Measurements from ENCODE around the gene SORCS3. TPM values are rescaled to one million over a fixed set of nuclear protein-coding genes. Genes with fewer than 3 reads are reported as not detected.

The SORCS3 gene
- polyA plus RNA-seq, 3 donors, result not detected

- no peak overlapping the region for H3K4me3 ChIP-seq (replicated peaks in 1 of 3; ENCODE audit: low read depth in 2 of 3, low read length in 3 of 3)
- Mint-ChIP-seq H3K36me3 (no peaks in the 10 kb centered on the region), H3K27ac (no peak overlapping the region), H3K9me3 (peaks cover 0 to 2% (median 0%) of the 10 kb centered on the region in 7 donors), H3K4me1 (no peaks in the 10 kb centered on the region), H3K27me3 (ENCODE audit: low read depth in 3 of 3) (no peaks in the 10 kb centered on the region), H3K4me3 (no peak overlapping the region)
- no peak overlapping the region for H3K27ac ChIP-seq (ENCODE audit: low read depth in 1 of 2, low read length in 2 of 2)
- TF ChIP-seq CTCF (IDR thresholded peaks at IDR 0.05), result no peak
- H3K9ac ChIP-seq (ENCODE audit: insufficient read depth, low read length, poor library complexity, severe bottlenecking), result no peak overlapping the region
- H4K20me1 ChIP-seq (ENCODE audit: insufficient read depth, low read length), result no peaks in the 10 kb centered on the region
- DNase-seq, result no peak
- no peaks in the 10 kb centered on the region for H3K36me3 ChIP-seq (replicated peaks in 1 of 2; ENCODE audit: control insufficient read depth in 1 of 2, insufficient read depth in 2 of 2, low read length in 2 of 2)
- H3K9me3 ChIP-seq (replicated peaks in 1 of 2; ENCODE audit: control insufficient read depth in 1 of 2, insufficient read depth in 1 of 2, low read length in 2 of 2), result no peaks in the 10 kb centered on the region
- H3K4me2 ChIP-seq (replicated peaks; ENCODE audit: extremely low read depth, low read length, poor library complexity, severe bottlenecking), result no peak overlapping the region
- H3K4me1 ChIP-seq (ENCODE audit: control insufficient read depth in 1 of 2, insufficient read depth in 2 of 2, low read length in 2 of 2), result no peaks in the 10 kb centered on the region
- H3K79me2 ChIP-seq (ENCODE audit: insufficient read depth, low read length), result no peaks in the 10 kb centered on the region
- no peaks in the 10 kb centered on the region for H3K27me3 ChIP-seq (ENCODE audit: control insufficient read depth in 2 of 2, insufficient read depth in 2 of 2, low read length in 2 of 2)
- H2AFZ ChIP-seq (ENCODE audit: insufficient read depth, low read depth, low read length, poor library complexity, severe bottlenecking), result no peak overlapping the region
- WGBS (ENCODE audit: insufficient coverage), result 86% methylated on average over 3 of the region's 4 CpGs
- intact Hi-C loops (cut with micrococcal nuclease), result no loop called here
Measured at GRCh38 chr10:105154736-105155135, 513.6 kb downstream of the SORCS3 start.

- Histone ChIP-seq H3K79me2 (ENCODE audit: insufficient read depth, low read length) (no peaks in the 10 kb centered on the region), H3K4me1 (ENCODE audit: control insufficient read depth in 1 of 2, insufficient read depth in 2 of 2, low read length in 2 of 2) (no peaks in the 10 kb centered on the region), H3K4me3 (replicated peaks in 1 of 3; ENCODE audit: low read depth in 2 of 3, low read length in 3 of 3) (no peak overlapping the region), H3K9ac (ENCODE audit: insufficient read depth, low read length, poor library complexity, severe bottlenecking) (no peak overlapping the region), H3K36me3 (replicated peaks in 1 of 2; ENCODE audit: control insufficient read depth in 1 of 2, insufficient read depth in 2 of 2, low read length in 2 of 2) (no peaks in the 10 kb centered on the region), H3K9me3 (replicated peaks in 1 of 2; ENCODE audit: control insufficient read depth in 1 of 2, insufficient read depth in 1 of 2, low read length in 2 of 2) (no peaks in the 10 kb centered on the region), H3K4me2 (replicated peaks; ENCODE audit: extremely low read depth, low read length, poor library complexity, severe bottlenecking) (no peak overlapping the region), H3K27me3 (ENCODE audit: control insufficient read depth in 2 of 2, insufficient read depth in 2 of 2, low read length in 2 of 2) (no peaks in the 10 kb centered on the region), H2AFZ (ENCODE audit: insufficient read depth, low read depth, low read length, poor library complexity, severe bottlenecking) (no peak overlapping the region), H3K27ac (ENCODE audit: low read depth in 1 of 2, low read length in 2 of 2) (no peak overlapping the region), H4K20me1 (ENCODE audit: insufficient read depth, low read length) (no peaks in the 10 kb centered on the region)
- H3K4me3 Mint-ChIP-seq, result no peak overlapping the region
- no peak overlapping the region for H3K27ac Mint-ChIP-seq
- WGBS (ENCODE audit: insufficient coverage), result no CpG with 5 or more reads among the region's 1 CpG
- no peaks in the 10 kb centered on the region for H3K4me1 Mint-ChIP-seq
- intact Hi-C loops (cut with micrococcal nuclease), result no loop called here
- H3K27me3 Mint-ChIP-seq (ENCODE audit: low read depth in 3 of 3), result no peaks in the 10 kb centered on the region
- TF ChIP-seq CTCF (IDR thresholded peaks at IDR 0.05), result no peak
- no peak for DNase-seq
- H3K9me3 Mint-ChIP-seq, result peaks cover 0 to 3% (median 2%) of the 10 kb centered on the region in 7 donors
- H3K36me3 Mint-ChIP-seq, result no peaks in the 10 kb centered on the region
Measured at GRCh38 chr10:105159268-105159667, 518.2 kb downstream of the SORCS3 start.
